ENCODE measurements around the gene GABRP. TPM values are rescaled to one million over a fixed set of nuclear protein-coding genes. Genes with fewer than 3 reads are reported as not detected.

Gene GABRP
- total RNA-seq: not detected

GRCh38 chr5:170783498-170784247 is at the start of gene GABRP:
Gene GABRP (plus strand): TSS chr5:170783725. CDS start chr5:170788616, 4,891 bp downstream.
- DNase-seq (ENCODE audit: low read depth in 2 of 3, low spot score in 2 of 3): no peak

- no peak for DNase-seq (ENCODE audit: low read depth in 2 of 3, low spot score in 2 of 3)
These were observed 46.6 kb upstream of the GABRP start for GRCh38 chr5:170736966-170737365.

GRCh38 chr5:170737591-170737990 is 45.9 kb upstream of the GABRP start:
- DNase-seq (ENCODE audit: low read depth in 2 of 3, low spot score in 2 of 3): no peak

GRCh38 chr5:170738840-170739239 is 44.7 kb upstream of the GABRP start:
- no peak for DNase-seq (ENCODE audit: low read depth in 2 of 3, low spot score in 2 of 3)

- no peak for DNase-seq (ENCODE audit: low read depth in 2 of 3, low spot score in 2 of 3)
These were observed 44.1 kb upstream of the GABRP start for GRCh38 chr5:170739446-170739845.

GRCh38 chr5:170740551-170741205 is 42.8 kb upstream of the GABRP start:
- DNase-seq (ENCODE audit: low read depth in 2 of 3, low spot score in 2 of 3): no peak

- DNase-seq (ENCODE audit: low read depth in 2 of 3, low spot score in 2 of 3): no peak
These were observed 41.7 kb upstream of the GABRP start for GRCh38 chr5:170741801-170742200.

- peak in 1 of 3 donors; percentile 6 for DNase-seq (ENCODE audit: low read depth in 2 of 3, low spot score in 2 of 3)
These were observed 39.7 kb upstream of the GABRP start for GRCh38 chr5:170743876-170744212.

- no peak for DNase-seq (ENCODE audit: low read depth in 2 of 3, low spot score in 2 of 3)
These were observed 37.9 kb upstream of the GABRP start for GRCh38 chr5:170745481-170746071.

GRCh38 chr5:170746075-170746960 is 37.2 kb upstream of the GABRP start:
- no peak for DNase-seq (ENCODE audit: low read depth in 2 of 3, low spot score in 2 of 3)

- no peak for DNase-seq (ENCODE audit: low read depth in 2 of 3, low spot score in 2 of 3)
These were observed 36.6 kb upstream of the GABRP start for GRCh38 chr5:170746961-170747340.

- DNase-seq (ENCODE audit: low read depth in 2 of 3, low spot score in 2 of 3): no peak
These were observed 36.2 kb upstream of the GABRP start for GRCh38 chr5:170747357-170747756.

- no peak for DNase-seq (ENCODE audit: low read depth in 2 of 3, low spot score in 2 of 3)
These were observed 35.7 kb upstream of the GABRP start for GRCh38 chr5:170747851-170748250.

- DNase-seq (ENCODE audit: low read depth in 2 of 3, low spot score in 2 of 3): no peak
These were observed 34.5 kb upstream of the GABRP start for GRCh38 chr5:170748951-170749471.

GRCh38 chr5:170749911-170750431 is 33.6 kb upstream of the GABRP start:
- no peak for DNase-seq (ENCODE audit: low read depth in 2 of 3, low spot score in 2 of 3)

GRCh38 chr5:170750791-170751190 is 32.7 kb upstream of the GABRP start:
- DNase-seq (ENCODE audit: low read depth in 2 of 3, low spot score in 2 of 3): no peak

- DNase-seq (ENCODE audit: low read depth in 2 of 3, low spot score in 2 of 3): no peak
These were observed 31.9 kb upstream of the GABRP start for GRCh38 chr5:170751631-170752030.

GRCh38 chr5:170752257-170753215 is 31.0 kb upstream of the GABRP start:
- no peak for DNase-seq (ENCODE audit: low read depth in 2 of 3, low spot score in 2 of 3)

- no peak for DNase-seq (ENCODE audit: low read depth in 2 of 3, low spot score in 2 of 3)
These were observed 30.2 kb upstream of the GABRP start for GRCh38 chr5:170753311-170753710.
